HEK293 (cell line): Measurements from ENCODE around the gene CHRNA7.

Experiments
- TRIM28 ChIP-seq: IDR thresholded peaks from 2 replicates; pipeline ENCODE4 v1.6.1; 2011; ENCODE audit warnings: low read length, control low read depth, borderline replicate concordance
- TF ChIP-seq, protein P1 (sequence below): fragments of 450-650 bp; formaldehyde crosslinking; IDR thresholded peaks from 2 replicates; pipeline ENCODE4 v1.5.1; 2016; ENCODE audit warnings: missing biosample characterization, missing genetic modification characterization
- TF ChIP-seq, protein P2 (sequence below): fragments of 450-650 bp; formaldehyde crosslinking; IDR thresholded peaks from 2 replicates; pipeline ENCODE4 v1.5.1; 2016; ENCODE audit warnings: missing biosample characterization, missing genetic modification characterization
- TF ChIP-seq, protein P3 (sequence below): fragments of 450-650 bp; formaldehyde crosslinking; IDR thresholded peaks from 2 replicates; pipeline ENCODE4 v1.5.1; 2016; ENCODE audit warnings: missing biosample characterization, missing genetic modification characterization, low read depth

DNA sequence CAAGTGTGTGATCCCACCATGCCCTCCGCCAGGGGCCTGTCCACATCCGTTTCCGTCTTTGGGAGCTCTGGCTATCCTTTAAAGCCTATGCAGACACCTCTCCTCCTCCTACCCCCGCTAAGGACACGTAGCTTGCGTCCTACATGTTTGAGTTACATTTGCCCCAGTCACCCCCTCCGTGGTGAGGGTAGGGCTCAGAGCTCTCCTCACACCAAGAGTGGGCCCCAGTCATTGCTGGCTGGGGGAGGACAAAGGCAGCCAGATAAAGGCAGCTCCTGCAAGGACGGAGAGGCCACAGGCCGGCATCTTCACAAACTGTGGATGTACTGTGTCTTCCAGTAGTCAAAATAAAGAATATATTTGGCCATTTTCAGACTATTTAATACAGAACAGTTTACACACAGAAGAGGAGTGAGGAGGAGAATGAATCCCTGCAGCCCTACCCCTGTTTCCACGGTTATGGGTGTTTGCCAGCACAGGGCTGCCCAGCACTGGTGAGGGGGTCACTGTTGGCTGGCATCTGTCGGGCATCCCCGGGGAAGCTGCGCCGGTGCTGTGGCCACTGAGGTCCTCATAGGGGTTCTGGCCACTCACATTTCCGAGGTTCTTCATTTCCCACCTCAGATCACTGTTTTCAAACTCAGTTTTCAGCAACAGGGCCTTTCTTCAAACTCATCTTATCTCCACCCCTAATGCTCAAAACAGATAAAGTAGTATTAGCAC, 118.7 kb downstream of the CHRNA7 start:
- TF ChIP-seq, protein P1, sequence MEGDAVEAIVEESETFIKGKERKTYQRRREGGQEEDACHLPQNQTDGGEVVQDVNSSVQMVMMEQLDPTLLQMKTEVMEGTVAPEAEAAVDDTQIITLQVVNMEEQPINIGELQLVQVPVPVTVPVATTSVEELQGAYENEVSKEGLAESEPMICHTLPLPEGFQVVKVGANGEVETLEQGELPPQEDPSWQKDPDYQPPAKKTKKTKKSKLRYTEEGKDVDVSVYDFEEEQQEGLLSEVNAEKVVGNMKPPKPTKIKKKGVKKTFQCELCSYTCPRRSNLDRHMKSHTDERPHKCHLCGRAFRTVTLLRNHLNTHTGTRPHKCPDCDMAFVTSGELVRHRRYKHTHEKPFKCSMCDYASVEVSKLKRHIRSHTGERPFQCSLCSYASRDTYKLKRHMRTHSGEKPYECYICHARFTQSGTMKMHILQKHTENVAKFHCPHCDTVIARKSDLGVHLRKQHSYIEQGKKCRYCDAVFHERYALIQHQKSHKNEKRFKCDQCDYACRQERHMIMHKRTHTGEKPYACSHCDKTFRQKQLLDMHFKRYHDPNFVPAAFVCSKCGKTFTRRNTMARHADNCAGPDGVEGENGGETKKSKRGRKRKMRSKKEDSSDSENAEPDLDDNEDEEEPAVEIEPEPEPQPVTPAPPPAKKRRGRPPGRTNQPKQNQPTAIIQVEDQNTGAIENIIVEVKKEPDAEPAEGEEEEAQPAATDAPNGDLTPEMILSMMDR (tag by site-specific recombination) = no peak
- TF ChIP-seq, protein P2, sequence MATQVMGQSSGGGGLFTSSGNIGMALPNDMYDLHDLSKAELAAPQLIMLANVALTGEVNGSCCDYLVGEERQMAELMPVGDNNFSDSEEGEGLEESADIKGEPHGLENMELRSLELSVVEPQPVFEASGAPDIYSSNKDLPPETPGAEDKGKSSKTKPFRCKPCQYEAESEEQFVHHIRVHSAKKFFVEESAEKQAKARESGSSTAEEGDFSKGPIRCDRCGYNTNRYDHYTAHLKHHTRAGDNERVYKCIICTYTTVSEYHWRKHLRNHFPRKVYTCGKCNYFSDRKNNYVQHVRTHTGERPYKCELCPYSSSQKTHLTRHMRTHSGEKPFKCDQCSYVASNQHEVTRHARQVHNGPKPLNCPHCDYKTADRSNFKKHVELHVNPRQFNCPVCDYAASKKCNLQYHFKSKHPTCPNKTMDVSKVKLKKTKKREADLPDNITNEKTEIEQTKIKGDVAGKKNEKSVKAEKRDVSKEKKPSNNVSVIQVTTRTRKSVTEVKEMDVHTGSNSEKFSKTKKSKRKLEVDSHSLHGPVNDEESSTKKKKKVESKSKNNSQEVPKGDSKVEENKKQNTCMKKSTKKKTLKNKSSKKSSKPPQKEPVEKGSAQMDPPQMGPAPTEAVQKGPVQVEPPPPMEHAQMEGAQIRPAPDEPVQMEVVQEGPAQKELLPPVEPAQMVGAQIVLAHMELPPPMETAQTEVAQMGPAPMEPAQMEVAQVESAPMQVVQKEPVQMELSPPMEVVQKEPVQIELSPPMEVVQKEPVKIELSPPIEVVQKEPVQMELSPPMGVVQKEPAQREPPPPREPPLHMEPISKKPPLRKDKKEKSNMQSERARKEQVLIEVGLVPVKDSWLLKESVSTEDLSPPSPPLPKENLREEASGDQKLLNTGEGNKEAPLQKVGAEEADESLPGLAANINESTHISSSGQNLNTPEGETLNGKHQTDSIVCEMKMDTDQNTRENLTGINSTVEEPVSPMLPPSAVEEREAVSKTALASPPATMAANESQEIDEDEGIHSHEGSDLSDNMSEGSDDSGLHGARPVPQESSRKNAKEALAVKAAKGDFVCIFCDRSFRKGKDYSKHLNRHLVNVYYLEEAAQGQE = no peak
- TF ChIP-seq, protein P3, sequence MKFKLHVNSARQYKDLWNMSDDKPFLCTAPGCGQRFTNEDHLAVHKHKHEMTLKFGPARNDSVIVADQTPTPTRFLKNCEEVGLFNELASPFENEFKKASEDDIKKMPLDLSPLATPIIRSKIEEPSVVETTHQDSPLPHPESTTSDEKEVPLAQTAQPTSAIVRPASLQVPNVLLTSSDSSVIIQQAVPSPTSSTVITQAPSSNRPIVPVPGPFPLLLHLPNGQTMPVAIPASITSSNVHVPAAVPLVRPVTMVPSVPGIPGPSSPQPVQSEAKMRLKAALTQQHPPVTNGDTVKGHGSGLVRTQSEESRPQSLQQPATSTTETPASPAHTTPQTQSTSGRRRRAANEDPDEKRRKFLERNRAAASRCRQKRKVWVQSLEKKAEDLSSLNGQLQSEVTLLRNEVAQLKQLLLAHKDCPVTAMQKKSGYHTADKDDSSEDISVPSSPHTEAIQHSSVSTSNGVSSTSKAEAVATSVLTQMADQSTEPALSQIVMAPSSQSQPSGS (tag by site-specific recombination) = no peak
- TF ChIP-seq TRIM28 = no peak
